ENCODE results near the gene KIF3B.

DNA sequence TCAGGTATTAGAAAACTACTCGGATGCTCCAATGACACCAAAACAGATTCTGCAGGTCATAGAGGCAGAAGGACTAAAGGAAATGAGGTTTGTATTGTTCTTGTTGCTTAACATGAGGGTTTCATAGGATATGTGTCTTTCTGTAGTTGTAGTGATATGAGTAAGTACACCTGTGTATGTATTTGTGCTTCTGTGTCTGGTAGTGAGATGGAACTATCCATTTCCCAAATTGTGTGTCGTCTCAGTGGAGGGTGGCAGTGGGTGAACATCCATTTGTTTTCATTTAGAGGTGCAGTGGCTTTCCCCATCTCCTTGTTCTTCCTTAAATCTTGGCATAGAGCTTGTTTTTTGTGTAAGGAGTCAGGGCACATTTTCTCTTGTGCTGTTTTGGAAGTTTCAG is 88.9 kb downstream of the KIF3B start:
- TF ChIP-seq, protein P1, sequence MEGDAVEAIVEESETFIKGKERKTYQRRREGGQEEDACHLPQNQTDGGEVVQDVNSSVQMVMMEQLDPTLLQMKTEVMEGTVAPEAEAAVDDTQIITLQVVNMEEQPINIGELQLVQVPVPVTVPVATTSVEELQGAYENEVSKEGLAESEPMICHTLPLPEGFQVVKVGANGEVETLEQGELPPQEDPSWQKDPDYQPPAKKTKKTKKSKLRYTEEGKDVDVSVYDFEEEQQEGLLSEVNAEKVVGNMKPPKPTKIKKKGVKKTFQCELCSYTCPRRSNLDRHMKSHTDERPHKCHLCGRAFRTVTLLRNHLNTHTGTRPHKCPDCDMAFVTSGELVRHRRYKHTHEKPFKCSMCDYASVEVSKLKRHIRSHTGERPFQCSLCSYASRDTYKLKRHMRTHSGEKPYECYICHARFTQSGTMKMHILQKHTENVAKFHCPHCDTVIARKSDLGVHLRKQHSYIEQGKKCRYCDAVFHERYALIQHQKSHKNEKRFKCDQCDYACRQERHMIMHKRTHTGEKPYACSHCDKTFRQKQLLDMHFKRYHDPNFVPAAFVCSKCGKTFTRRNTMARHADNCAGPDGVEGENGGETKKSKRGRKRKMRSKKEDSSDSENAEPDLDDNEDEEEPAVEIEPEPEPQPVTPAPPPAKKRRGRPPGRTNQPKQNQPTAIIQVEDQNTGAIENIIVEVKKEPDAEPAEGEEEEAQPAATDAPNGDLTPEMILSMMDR (IDR thresholded peaks at IDR 0.05): no peak
- TF ChIP-seq POLR2A (IDR thresholded peaks at IDR 0.05): no peak
